ENCODE measurements around the gene CSPG4. TPM values are rescaled to one million over a fixed set of nuclear protein-coding genes. Genes with fewer than 3 reads are reported as not detected.

The CSPG4 gene
- total and polyA plus RNA-seq, 2 of the 13 experiments (the other 11 are each of a cell fraction or from before 2014, with no cell fraction given): 0.01 to 0.04 TPM

DNA sequence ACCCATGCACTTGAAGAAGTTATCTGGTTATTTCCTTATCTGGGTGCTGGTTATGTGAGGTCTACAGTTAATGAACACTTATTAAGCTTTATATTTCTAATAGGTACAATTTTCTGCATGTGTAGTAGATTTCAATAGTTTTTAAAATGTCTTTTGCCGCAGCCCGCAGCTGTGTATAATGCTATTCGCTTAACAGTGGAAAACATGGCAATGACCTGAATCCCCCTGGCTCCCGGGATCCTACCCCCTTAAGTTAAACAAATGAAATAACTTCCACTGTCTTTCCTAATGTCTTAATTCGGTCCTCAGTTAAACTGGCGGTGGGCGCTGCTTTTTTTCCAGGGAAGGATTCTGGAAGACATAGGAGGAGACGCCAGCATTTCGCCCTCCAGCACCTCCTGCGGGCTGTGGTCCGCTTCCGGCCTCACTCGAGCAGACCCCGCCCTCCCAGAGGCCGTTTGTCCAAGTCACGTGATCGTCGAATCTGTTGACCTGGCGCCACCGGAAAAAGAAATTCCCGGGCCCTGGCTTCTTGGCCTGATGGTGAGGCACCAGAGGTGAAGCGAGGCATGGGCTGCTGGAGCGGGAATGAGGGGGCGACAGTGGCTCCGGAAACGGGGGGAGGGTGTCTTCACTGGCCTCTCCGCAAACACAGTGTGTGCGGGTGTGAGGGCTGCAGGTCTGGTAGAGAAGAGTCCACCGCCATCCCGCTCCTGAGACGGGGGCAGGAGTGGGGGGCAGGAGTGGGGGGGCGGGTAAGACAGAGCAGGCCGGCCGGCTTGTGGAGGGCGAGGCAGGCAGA, 45.6 kb upstream of the CSPG4 start:
- peaks cover 47% of the 10 kb centered on the region for H3K4me1 ChIP-seq (ENCODE audit: insufficient read depth, low read length)
- intact Hi-C loops (cut with micrococcal nuclease; ENCODE audit: unreplicated experiment): loop anchor here (10.0 kb wide), 1 partner anchor 47 kb away; no protein-coding TSS in a partner anchor
- CTCF ChIA-PET (ENCODE audit: low intra/inter-chr PET ratio, low total read pairs): no interaction called here
- H3K4me2 ChIP-seq (ENCODE audit: low read depth, low read length): peak overlapping the region; percentile 59
- in situ Hi-C loops (cut with HindIII; ENCODE audit: extremely low pct_ligation_motif_present, low pct_unique_long_range_greater_than_20kb): loop anchor here (25.0 kb wide), 1 partner anchor 521 kb away; no protein-coding TSS in a partner anchor
- 36% methylated on average over 31 of the region's 35 CpGs for WGBS (ENCODE audit: low lambda C conversion rate)
- peak overlapping the region; percentile 37 for H3K27ac ChIP-seq (ENCODE audit: extremely low read length, insufficient read depth, low read length)
- peak overlapping the region; percentile 20; the same call in 1 of the 2 replicates for H3K9ac ChIP-seq (ENCODE audit: insufficient read depth, low read depth, low read length)
- DNase-seq (ENCODE audit: low spot score) (peak; percentile 77), FAIRE-seq (peak; percentile 34), ATAC-seq (peak; percentile 82)
- POLR2A ChIA-PET: no interaction called here
- peak overlapping the region; percentile 42 to 49 (median 47) for H3K4me3 ChIP-seq (replicated peaks in 1 of 3; ENCODE audit: insufficient read depth in 1 of 3, low read depth in 2 of 3, low read length in 3 of 3)
- H3K27me3 ChIP-seq (ENCODE audit: control insufficient read depth in 1 of 2, insufficient read depth in 2 of 2, low read length in 2 of 2): no peaks in the 10 kb centered on the region
- peak overlapping the region; percentile 42 for H2AFZ ChIP-seq (ENCODE audit: low read length)
- H3K9me3 ChIP-seq (ENCODE audit: low read length): no peaks in the 10 kb centered on the region
- no TSS peak for BruUV-seq (replicated peaks)
- H3K79me2 ChIP-seq (ENCODE audit: insufficient read depth, low read length): no peaks in the 10 kb centered on the region
- no peaks in the 10 kb centered on the region for H4K20me1 ChIP-seq (ENCODE audit: insufficient read depth, low read length)
- no peaks in the 10 kb centered on the region for H3K36me3 ChIP-seq (replicated peaks in 1 of 2; ENCODE audit: control insufficient read depth in 1 of 2, insufficient read depth in 2 of 2, low read length in 2 of 2)
- TF ChIP-seq RAD21 (CRISPR knock-in tag; IDR thresholded peaks at IDR 0.05): 0 out of 2 replicates have a peak, but pooled peaks have one; percentile 8
- TF ChIP-seq ZFP90 (CRISPR knock-in tag; IDR thresholded peaks at IDR 0.05; ENCODE audit: borderline replicate concordance): peak; percentile 36; the same call in 1 of the 2 replicates
- peak; percentile 75; the same call in 1 of the 2 replicates for TF ChIP-seq TFDP2 (CRISPR knock-in tag; IDR thresholded peaks at IDR 0.05)
- no peak for TF ChIP-seq MXI1 (IDR thresholded peaks at IDR 0.05; ENCODE audit: borderline replicate concordance, low read depth, low read length)
- TF ChIP-seq, protein P1, sequence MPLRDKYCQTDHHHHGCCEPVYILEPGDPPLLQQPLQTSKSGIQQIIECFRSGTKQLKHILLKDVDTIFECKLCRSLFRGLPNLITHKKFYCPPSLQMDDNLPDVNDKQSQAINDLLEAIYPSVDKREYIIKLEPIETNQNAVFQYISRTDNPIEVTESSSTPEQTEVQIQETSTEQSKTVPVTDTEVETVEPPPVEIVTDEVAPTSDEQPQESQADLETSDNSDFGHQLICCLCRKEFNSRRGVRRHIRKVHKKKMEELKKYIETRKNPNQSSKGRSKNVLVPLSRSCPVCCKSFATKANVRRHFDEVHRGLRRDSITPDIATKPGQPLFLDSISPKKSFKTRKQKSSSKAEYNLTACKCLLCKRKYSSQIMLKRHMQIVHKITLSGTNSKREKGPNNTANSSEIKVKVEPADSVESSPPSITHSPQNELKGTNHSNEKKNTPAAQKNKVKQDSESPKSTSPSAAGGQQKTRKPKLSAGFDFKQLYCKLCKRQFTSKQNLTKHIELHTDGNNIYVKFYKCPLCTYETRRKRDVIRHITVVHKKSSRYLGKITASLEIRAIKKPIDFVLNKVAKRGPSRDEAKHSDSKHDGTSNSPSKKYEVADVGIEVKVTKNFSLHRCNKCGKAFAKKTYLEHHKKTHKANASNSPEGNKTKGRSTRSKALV (CRISPR knock-in tag; IDR thresholded peaks at IDR 0.05): 0 out of 2 replicates have a peak, but pooled peaks have one; percentile 30
- TF ChIP-seq, protein P2, sequence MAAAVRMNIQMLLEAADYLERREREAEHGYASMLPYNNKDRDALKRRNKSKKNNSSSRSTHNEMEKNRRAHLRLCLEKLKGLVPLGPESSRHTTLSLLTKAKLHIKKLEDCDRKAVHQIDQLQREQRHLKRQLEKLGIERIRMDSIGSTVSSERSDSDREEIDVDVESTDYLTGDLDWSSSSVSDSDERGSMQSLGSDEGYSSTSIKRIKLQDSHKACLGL (CRISPR knock-in tag; IDR thresholded peaks at IDR 0.05): peak; percentile 51; the same call in 1 of the 2 replicates
- peak; percentile 81 for TF ChIP-seq ZFX (CRISPR knock-in tag; IDR thresholded peaks at IDR 0.05; ENCODE audit: low read depth)
- TF ChIP-seq ZSCAN21 (CRISPR knock-in tag; IDR thresholded peaks at IDR 0.05; ENCODE audit: borderline replicate concordance): no peak
- TF ChIP-seq ZNF383 (CRISPR knock-in tag; IDR thresholded peaks at IDR 0.05; ENCODE audit: borderline replicate concordance): no peak
- TF ChIP-seq GATAD2A (CRISPR knock-in tag; IDR thresholded peaks at IDR 0.05): peak; percentile 27; the same call in 1 of the 2 replicates
- no peak for TF ChIP-seq CREB1 (IDR thresholded peaks at IDR 0.05)
- peak; percentile 37 for TF ChIP-seq CREB1 (CRISPR knock-in tag; IDR thresholded peaks at IDR 0.05)
- peak; percentile 69 for TF ChIP-seq SAP130 (CRISPR knock-in tag; IDR thresholded peaks at IDR 0.05; ENCODE audit: low read depth)
- TF ChIP-seq MAX (IDR thresholded peaks at IDR 0.05): peak; percentile 77
- TF ChIP-seq GABPB1 (CRISPR knock-in tag; IDR thresholded peaks at IDR 0.05): peak; percentile 89
- TF ChIP-seq, protein P3, sequence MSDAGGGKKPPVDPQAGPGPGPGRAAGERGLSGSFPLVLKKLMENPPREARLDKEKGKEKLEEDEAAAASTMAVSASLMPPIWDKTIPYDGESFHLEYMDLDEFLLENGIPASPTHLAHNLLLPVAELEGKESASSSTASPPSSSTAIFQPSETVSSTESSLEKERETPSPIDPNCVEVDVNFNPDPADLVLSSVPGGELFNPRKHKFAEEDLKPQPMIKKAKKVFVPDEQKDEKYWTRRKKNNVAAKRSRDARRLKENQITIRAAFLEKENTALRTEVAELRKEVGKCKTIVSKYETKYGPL (CRISPR knock-in tag; IDR thresholded peaks at IDR 0.05): no peak
- peak; percentile 48; the same call in 1 of the 2 replicates for TF ChIP-seq MED1 (CRISPR knock-in tag; IDR thresholded peaks at IDR 0.05)
- no peak for TF ChIP-seq ZNF792 (CRISPR knock-in tag; IDR thresholded peaks at IDR 0.05)

All from HepG2 (cell line).